HG03045 (cell line): ENCODE results near the gene TEPSIN.

Experiments used
- ATAC-seq: cut with Tn5 transposase; IDR thresholded peaks from one replicate; pipeline ENCODE4 v1.9.1; 2021; ENCODE audit warnings: mild to moderate bottlenecking, moderate library complexity; ENCODE audit not compliant: unreplicated experiment

TEPSIN gene

DNA sequence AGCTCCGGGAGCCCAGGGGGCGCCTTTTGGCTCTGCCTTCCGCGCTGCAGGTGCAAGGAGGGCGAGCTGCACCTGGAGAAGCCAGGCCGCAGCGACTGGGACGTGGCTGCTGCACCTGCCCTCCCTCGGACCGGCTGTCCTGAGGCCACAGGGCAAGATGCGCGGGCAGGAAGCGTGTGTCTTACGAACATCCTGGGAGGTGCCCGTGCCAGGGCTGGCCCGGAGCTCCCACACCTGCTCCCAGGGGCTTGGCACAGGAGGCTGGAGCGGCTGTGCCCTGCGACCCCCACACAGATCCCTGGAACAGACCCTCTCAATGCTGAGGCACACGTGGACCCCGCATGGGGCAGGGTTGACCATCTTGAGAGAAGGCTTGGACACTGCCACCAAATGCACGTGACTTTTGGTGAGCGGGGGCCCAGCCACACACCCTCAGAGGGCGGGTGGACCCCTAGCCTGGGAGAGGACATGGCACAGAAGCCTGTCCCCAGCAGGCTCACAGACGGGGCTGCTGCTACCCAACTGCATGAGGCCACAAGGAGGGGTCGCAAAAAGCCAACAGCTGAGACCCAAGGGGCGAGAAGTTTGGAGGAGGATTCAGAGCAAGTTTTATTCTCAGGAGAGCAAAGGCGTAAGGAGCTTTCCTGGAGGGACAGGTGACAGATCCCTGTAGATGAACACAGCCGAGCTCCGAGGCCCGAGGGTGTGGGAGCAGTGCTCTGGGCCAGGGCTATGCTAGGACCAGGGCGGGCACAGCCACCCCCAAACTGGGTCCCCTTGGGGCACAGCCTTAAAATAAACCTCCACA lies 11.6 kb upstream of the TEPSIN start:
- ATAC-seq: no peak

- ATAC-seq: no peak
Measured at GRCh38 chr17:81249223-81250040, 10.6 kb upstream of the TEPSIN start.

DNA sequence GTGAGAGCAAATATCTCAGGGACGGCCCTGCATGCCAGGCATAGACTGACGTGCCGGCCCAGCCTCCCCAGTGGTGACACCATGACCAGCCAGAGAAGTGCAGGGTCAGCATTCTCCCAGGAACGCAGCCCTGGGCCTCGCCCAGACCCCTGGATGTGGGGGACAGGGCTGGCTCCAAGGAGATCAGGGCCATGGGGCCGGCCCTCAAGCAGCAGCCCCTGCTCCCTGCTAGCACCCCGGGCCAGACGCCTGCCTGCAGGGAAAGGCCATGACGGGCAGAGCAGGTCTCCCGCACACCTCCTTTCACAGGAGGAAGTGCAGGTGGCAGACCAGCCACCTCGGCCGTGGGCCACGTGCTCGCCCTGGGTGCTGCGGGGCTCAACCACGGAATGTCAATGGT lies 9.8 kb upstream of the TEPSIN start:
- ATAC-seq: no peak

- no peak for ATAC-seq
Measured at GRCh38 chr17:81247339-81247990, 8.6 kb upstream of the TEPSIN start.

GRCh38 chr17:81246679-81247338 lies 8.0 kb upstream of the TEPSIN start:
- no peak for ATAC-seq

DNA sequence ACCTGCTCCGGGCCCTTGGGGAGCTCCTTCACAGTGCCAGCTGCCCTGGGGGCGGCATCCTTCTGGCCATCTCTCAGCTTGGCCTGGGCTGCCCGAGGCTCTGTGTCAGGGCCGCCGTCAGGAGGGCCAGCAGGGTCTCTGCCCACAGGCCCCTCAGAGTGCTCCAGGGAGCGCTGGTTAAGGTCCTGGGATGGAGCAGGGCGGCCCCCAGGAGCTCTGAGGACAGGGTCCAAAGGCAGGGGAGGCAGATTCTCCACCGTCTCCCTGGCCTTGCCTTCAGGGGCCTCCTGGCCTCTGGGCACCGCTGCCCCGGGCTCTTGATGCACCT lies 7.5 kb upstream of the TEPSIN start:
- no peak for ATAC-seq

- no peak for ATAC-seq
Measured at GRCh38 chr17:81245665-81246342, 6.9 kb upstream of the TEPSIN start.

- ATAC-seq: no peak
Measured at GRCh38 chr17:81245024-81245664, 6.3 kb upstream of the TEPSIN start.

DNA sequence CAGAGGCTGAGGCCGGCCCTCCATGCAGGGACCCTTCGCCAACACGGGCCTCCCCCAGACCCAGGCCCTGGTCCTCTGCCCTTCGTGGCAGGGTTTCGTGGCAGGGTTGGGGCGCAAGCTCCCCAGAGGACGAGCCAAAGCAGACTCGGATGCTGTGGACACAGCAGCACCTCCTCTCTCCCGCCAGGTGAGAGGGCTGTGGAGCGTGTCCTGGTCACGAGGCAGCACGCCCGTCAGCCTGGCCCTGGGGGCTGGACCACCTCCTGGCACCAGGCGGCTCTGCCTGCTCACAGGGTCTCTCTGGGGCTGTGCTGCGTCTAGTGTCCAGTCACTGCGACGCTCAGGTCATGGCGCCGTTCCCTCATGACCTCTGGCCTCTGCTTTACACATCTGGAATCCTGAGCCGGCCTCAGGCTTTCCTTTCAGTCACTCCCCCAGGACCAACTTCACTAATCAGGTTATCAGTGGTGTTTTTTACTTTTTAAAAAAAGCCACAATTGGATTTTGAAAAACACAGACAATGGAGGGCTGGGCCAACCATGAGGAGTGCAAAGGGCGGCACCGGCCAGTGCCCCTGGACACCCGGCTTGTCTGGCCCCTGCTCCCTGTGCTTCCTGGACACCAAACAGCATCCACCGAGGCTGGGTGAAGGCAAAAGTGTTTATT lies 5.6 kb upstream of the TEPSIN start:
- no peak for ATAC-seq

DNA sequence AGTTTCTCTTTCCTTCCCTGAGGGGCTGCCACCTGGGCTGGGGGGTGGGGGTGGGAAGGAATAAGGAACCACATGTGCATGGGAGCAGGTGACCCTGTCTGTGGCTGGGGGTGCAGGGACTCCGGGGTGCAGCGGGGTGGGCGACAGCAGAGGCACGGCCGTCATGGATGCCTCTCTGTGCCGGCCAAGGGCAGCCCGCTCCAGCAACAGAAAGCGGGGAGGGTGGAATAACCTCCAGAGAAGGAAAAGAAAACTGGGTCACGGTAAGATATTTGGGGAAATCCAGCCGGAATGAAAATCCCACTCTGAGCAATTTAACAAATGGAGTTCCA lies 4.4 kb upstream of the TEPSIN start:
- ATAC-seq: no peak

DNA sequence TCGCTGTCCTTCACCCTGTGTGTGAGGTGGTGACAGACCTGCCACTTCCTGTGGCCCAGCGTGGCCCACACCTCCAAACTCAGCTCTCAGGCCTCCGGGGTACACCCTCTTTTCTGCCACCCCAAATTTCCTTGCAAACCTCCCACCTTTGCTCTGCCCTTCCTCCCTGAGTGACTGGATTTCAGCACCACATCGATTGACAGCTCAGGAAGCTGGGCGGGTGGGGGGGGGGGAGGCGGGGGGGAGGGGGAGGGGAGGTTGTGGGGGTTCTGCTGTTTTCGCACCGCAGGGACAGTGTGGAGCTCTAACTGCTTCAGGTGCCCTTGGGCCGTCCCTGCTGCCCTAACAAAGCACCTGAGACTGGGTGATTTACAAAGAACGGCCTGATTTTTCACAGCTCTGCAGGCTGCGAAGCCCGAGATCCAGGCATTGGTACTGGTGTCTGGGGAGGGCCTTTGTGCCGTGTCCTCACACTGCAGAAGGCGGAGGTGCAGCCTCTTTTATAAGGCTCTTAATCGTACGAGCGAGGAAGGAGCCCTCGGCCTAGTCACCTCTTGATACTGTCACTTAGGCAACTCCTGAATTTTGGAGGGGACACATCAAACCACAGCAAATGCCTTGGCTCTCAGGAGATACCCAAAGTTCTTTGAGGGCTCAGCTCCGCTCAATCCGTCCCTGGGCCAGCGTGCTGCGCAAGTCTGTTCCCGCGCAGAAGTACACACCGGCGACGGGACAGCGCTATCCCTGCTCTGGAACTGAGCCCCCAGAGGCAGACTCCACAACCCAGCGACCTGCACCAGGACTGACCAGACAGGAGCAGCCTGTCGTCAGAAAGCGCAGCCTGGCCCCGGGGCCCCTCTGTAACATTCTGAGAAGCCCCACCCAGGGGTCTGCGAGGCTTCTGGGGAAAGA lies 3.8 kb upstream of the TEPSIN start:
- ATAC-seq: no peak

- ATAC-seq: no peak
Measured at GRCh38 chr17:81241648-81242420, 3.0 kb upstream of the TEPSIN start.

GRCh38 chr17:81241203-81241602 lies 2.3 kb upstream of the TEPSIN start:
- ATAC-seq: no peak

- no peak for ATAC-seq
Measured at GRCh38 chr17:81240761-81241160, 1.9 kb upstream of the TEPSIN start.

DNA sequence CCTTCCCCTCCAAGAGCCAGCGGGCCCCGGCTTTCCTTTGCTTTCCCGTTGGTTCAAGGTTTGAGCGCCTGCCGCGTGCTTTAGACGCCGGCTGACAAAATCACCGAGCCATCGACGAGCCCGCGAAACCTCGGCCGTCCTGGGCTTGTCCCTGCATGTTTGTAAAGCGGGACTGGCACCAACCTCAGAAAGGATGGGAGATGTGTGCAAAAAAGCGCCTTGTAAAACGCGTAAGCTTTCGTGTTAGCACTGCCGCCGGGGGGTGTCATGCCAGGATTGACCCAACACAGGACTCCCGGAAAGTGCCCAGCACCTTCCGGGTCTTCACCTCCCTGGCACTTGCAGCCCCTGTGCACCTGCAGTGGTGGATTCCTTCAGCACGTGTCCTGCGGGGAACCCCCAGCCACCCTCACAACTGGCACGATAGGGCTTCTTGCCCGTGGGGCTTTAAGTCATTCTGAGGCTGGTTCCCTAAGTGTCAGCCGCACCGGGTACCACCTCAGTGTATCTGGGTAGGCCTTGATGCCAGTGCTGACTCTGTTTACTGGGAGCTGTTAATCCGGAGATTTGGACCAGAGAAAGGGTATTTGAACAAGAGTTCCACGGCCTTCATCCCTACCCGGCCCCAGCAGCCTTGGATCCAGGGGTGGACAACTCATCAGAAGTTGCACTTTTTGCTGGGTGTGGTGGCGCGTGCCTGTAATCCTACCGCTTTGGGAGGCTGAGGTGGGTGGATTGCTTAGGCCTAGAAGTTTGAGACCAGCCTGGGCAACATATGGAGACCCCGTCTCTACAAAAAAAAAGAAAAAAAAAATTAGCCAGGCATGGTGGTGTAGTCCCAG lies 1.1 kb upstream of the TEPSIN start:
- ATAC-seq: no peak

DNA sequence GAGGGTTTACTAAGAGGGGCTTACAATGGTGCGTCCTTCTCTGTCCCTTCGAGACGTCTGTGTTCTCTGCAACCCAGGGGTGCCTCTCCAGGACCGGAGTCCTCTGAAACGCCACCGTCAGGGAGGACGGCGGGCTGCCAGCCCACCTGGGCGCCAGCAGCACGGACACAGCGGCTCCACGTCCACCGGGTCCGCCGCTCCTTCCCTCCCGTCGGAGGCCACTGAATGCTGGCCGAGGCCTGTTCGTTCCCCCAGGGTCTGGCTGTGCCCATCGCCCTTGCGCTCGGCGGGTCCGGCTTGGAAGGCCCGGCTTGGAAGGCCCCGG lies 403 bp downstream of the TEPSIN start:
- ATAC-seq: no peak
